ENCODE data around the gene TMEM236. TPM values are rescaled to one million over a fixed set of nuclear protein-coding genes. Genes with fewer than 3 reads are reported as not detected.
A peak's percentile ranks its signal among the peaks of the same experiment; 100 is the strongest.

Gene TMEM236
- total RNA-seq, 1 donor from 2014 or later = 5.0 TPM

DNA sequence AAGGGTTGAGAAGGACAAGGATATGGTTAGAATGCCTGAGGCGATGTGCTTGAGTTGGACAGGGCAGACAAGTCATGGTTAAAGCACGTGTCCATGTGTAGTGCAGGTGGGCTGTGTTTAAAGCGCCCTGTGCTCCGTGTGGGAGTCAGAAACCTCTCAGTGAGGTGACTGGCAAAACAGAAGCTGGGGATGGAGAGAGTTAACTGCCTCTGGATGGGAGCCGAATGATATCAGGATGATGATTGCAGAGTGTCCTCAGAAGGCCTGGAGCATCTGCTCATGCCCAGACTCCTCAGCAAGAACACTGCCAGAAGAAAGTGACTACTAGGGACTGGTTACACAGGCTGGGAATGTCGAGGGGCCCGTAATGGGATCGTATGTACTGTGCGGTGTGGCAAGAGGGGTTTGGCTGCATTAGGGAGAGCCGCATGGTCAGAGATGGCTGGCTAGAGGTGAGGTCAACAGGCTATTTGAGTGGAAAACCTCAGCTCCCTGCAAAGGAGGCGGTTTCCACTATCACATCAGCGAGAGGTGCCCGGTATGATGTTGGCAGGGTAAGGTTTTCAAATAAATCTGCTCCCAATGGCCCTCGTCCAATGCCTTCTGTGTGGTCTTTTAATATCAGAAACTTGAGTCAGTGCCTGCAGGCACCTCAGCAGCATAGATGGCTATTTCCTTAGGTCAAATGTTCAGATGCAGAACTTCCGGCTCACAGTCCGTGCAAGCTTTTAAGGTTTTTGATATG lies 31.1 kb downstream of the TMEM236 start:
- peaks cover 7% of the 10 kb centered on the region for H3K4me1 ChIP-seq
- no peaks in the 10 kb centered on the region for H3K36me3 ChIP-seq
- ATAC-seq (no peak), DNase-seq (no peak)
- no peaks in the 10 kb centered on the region for H3K9me3 ChIP-seq
- TF ChIP-seq, protein P1, sequence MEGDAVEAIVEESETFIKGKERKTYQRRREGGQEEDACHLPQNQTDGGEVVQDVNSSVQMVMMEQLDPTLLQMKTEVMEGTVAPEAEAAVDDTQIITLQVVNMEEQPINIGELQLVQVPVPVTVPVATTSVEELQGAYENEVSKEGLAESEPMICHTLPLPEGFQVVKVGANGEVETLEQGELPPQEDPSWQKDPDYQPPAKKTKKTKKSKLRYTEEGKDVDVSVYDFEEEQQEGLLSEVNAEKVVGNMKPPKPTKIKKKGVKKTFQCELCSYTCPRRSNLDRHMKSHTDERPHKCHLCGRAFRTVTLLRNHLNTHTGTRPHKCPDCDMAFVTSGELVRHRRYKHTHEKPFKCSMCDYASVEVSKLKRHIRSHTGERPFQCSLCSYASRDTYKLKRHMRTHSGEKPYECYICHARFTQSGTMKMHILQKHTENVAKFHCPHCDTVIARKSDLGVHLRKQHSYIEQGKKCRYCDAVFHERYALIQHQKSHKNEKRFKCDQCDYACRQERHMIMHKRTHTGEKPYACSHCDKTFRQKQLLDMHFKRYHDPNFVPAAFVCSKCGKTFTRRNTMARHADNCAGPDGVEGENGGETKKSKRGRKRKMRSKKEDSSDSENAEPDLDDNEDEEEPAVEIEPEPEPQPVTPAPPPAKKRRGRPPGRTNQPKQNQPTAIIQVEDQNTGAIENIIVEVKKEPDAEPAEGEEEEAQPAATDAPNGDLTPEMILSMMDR (IDR thresholded peaks at IDR 0.05) = no peak
- H3K27ac ChIP-seq = no peak overlapping the region
- intact Hi-C loops (cut with DNase I) = no loop called here
- H3K27me3 ChIP-seq = no peaks in the 10 kb centered on the region
- H3K4me3 ChIP-seq = no peak overlapping the region

DNA sequence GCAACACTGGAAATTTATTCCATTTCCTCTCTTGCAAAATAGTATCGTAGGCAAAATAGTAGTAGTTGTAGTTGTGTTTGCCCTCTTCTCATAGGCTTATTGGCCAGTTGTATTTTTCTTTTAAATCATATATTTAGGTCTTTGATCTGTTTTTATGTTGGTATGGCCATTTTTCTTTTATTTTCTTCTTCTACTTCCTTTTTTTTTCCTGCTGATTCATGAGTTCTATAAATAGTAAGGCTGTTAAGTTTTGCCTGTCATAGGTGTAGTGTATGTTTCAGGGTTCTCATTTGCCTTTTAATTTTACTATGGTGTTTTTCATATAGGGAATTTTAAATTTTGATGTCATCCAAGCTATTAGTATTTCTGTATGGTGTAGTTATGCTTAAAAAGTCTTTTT lies 31.8 kb downstream of the TMEM236 start:
- no peak for DNase-seq
- Histone ChIP-seq H3K27me3 (no peaks in the 10 kb centered on the region), H3K4me3 (no peak overlapping the region), H3K27ac (no peak overlapping the region), H3K36me3 (no peaks in the 10 kb centered on the region), H3K9me3 (no peaks in the 10 kb centered on the region), H3K4me1 (peaks cover 7% of the 10 kb centered on the region)
- no peak for ATAC-seq
- intact Hi-C loops (cut with DNase I) = no loop called here
- TF ChIP-seq, protein P1 (IDR thresholded peaks at IDR 0.05) = no peak

DNA sequence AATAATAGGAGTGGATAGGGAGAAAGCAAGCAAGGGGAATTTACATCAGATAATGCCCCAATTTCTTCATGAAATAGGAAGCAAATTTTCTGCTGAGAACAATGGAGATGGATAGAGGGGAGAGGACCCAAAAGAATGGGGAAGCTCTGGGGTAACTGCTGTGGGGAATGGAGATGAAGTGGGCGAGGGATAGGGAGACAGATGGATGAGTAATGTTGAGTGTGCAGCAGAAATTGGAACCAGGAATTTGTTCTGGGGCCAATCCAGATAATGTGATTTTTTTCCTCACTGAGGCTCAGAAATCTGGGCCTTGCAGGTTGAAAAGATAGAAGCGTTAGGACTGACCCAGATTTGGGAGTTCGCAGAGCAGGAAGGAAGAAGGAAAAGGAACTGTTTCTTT lies 32.7 kb downstream of the TMEM236 start:
- H3K4me1 ChIP-seq = peaks cover 7% of the 10 kb centered on the region
- no peak for DNase-seq
- intact Hi-C loops (cut with DNase I) = no loop called here
- no peaks in the 10 kb centered on the region for H3K36me3 ChIP-seq
- TF ChIP-seq, protein P1 (IDR thresholded peaks at IDR 0.05) = no peak
- H3K27me3 ChIP-seq = no peaks in the 10 kb centered on the region
- ATAC-seq = peak; percentile 50
- peak overlapping the region; percentile 18 for H3K27ac ChIP-seq
- no peaks in the 10 kb centered on the region for H3K9me3 ChIP-seq
- no peak overlapping the region for H3K4me3 ChIP-seq

DNA sequence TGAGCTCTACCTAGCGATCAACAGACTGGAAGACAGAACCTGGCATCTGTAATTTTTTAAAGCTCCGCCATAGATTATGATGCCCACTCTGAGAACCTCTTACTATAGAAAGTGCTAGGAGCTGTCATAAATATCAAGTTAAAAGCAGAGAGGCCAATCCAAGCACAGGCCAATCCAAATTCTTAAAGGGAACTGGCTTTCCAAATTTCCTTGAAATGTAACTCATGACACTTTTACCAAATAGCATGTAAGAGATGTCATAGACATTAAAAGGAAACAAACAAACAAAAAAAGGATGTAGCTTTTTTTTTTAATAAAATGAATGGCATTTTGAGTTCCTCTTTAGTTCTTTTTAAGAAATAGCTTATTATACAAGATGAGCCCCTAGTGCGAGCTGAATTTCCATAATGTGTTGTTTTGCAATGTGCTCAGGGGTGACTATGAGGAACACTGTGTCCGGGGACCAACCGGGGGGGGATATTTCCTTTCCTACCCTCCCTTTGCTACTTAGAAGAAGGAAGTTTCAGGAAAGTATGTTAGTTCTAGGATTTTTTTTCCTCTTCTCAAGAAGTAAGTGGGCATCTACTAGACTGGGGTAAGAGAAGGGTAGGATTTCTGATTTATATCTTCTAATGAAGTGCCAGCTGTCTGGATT lies 33.4 kb downstream of the TMEM236 start:
- no peaks in the 10 kb centered on the region for H3K27me3 ChIP-seq
- H3K27ac ChIP-seq = peak overlapping the region; percentile 18
- no peak for DNase-seq

DNA sequence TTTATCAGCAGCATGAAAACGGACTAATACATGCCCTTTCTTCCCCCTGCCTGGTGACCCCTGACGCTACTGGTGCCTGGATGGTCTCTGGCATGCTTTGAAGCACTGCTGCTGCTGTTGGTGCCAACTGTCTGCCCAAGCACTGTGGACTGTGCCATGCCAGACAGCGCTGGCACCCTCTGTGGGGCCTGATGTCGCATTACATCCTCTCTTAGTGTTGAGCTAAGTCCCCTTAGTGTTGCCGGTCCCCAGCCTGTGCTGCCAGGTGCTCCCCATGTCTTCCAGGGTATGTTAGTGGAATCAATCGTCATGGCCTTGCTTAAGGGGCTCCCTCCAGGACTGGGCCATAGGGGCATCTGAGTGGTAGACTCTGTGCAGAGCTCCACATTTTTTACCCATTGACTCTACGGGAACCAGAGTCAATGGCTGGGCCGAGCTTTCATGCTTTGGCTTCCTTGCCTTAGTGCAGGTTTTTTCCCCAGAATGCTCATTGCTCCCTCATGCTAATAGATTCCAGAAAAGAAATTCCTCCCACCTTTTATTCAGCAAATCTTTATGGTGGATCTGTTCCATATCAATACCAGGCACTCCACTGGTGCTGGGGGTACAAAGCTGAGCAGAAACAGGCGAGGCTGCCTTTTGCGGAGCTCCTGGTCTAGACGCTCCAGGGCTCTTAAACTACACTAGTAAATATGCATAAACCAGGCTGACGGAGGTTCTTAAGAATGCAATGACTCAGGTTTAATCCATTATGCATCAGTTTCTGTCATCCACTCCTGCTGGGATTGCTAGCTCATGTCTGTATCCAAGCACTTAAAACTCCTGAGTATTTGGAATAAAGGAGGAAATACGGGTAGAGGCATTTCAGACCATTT lies 35.3 kb downstream of the TMEM236 start:
- H3K9me3 ChIP-seq = no peaks in the 10 kb centered on the region
- ATAC-seq (peak; percentile 79), DNase-seq (no peak)
- no peak overlapping the region for H3K4me3 ChIP-seq
- H3K27me3 ChIP-seq = no peaks in the 10 kb centered on the region
- TF ChIP-seq, protein P1 (IDR thresholded peaks at IDR 0.05) = no peak
- no peak overlapping the region for H3K27ac ChIP-seq
- H3K36me3 ChIP-seq = no peaks in the 10 kb centered on the region
- H3K4me1 ChIP-seq = peaks cover 7% of the 10 kb centered on the region
- intact Hi-C loops (cut with DNase I) = no loop called here

More for the DNA sequence above, 33.4 kb downstream of the TMEM236 start:
- Histone ChIP-seq H3K36me3 (no peaks in the 10 kb centered on the region), H3K9me3 (no peaks in the 10 kb centered on the region), H3K4me3 (no peak overlapping the region), H3K4me1 (peaks cover 7% of the 10 kb centered on the region)
- TF ChIP-seq, protein P1 (IDR thresholded peaks at IDR 0.05) = no peak
- intact Hi-C loops (cut with DNase I) = no loop called here
- peak; percentile 85 for ATAC-seq

Data from upper lobe of right lung (tissue), 1 donor.